Fibroblast of gingiva (primary cell): ENCODE results near the gene C1orf232.

Source experiments
- DNase-seq: peaks from one replicate; pipeline ENCODE4 v3.0.0-alpha.2; 2011; ENCODE audit warnings: low read depth

Gene C1orf232

DNA sequence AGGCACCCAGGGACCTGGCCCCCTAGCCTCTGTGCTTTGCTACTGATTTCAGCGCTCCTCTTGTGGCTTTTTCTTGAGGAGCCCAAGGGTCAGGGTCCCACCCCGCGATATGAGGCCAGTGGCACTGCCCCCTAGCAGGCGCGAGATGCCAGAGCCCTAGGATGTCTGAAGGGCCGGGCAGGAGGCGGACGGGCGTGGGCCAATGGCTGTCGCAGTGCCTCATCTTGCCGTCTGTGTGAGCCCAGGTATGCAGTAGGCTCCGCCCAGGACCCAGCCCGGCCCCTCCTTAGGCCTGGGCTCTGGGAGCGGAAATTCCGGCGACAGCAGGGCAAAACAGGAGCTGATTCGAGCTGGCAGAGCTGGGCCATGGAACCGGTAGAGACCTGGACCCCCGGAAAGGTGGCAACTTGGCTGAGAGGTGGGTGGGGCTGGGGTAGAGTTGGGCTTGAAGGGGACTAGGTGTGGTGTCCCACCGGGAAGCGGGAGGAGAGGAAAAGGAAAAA, 8.5 kb upstream of the C1orf232 start, which contains the start of gene CNKSR1:
Gene CNKSR1, plus strand, starts transcription at position 310 of the 503 bp plus-strand sequence. Its CDS starts 57 bp downstream, at position 367.
- DNase-seq = no peak

DNA sequence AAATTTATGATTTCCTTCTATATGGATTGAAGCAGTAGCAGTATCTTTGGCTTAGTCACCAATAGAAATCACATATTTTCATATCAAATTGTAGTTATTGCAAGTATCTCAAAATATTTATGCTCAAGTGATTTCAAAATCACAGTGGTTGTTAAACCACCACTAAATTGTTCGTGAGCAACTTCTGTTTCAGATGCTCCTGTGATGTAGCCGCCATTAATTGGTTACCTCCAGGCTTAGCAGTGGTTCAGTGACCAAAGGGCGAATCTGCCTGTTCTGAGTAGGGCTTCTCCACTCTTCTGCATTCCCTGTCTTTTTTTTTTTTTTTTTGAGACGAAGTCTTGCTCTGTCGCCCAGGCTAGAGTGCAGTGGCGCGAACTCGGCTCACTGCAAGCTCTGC, 6.6 kb upstream of the C1orf232 start:
- DNase-seq = no peak

DNA sequence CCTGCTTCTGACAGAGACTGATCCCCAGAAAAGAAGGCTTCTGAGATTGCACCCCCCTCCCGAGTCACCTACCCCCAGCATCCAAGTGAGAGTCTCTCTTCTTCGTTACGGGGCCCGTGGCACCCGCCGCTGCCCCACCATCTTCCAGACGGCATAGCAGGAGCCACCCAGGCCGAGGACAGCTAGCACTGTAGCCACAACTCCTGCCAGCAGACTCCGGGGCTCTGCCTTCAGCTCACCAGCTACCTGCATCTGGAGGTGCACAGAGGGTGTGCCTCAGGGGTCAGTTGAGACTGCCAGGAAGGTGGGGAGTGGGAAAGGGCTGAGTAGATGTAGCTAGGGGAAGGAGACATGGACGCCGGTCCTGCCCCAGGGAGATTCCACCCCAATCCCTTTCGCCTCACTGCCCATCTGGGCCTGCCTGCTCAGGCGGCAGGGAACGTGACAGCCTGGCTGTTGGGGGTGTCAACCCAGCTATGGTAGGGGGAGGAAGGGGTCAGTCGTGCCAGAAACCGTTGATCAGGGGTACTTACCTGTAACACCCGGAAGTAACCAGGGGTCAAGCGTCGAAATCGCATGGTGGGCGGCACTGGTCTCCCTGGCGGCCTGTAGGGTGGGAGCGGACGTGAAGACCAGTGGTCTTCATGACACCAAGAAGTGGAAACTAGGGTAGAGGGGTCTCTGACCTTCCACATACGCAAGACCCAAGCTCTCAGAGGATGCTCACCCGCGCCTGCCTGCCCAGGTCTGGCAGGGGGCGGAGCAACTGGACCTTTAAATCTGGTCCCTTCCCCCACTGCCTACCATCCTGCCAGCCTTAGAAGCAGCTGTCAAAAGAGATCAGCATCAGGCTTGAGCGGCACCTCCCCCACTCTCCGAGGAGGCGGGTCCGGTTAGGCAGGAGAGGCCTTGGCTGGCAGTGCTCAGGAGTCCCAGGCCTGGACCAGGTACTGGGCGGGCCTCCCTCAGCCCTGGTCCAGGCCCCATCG, 2.6 kb upstream of the C1orf232 start, which contains the start of gene ZNF593OS:
Gene ZNF593OS, minus strand, starts transcription at position 749 of the 989 bp plus-strand sequence. Its CDS starts 171 bp downstream, at position 578.
- no peak for DNase-seq

DNA sequence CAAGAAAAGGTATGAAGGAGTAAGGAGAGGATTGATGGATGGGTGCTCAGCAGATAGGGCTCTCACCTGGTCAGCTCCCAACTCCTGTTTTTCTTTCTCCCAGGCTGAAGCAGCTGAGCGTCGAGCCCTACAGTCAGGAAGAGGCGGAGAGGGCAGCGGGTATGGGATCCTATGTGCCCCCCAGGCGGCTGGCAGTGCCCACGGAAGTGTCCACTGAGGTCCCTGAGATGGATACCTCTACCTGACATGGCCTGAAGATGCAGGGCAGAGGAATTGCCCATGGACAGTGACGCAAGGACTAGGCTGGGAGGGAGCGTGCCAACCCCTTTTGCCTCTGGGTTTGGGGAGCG, 1.7 kb upstream of the C1orf232 start:
- DNase-seq = no peak

DNA sequence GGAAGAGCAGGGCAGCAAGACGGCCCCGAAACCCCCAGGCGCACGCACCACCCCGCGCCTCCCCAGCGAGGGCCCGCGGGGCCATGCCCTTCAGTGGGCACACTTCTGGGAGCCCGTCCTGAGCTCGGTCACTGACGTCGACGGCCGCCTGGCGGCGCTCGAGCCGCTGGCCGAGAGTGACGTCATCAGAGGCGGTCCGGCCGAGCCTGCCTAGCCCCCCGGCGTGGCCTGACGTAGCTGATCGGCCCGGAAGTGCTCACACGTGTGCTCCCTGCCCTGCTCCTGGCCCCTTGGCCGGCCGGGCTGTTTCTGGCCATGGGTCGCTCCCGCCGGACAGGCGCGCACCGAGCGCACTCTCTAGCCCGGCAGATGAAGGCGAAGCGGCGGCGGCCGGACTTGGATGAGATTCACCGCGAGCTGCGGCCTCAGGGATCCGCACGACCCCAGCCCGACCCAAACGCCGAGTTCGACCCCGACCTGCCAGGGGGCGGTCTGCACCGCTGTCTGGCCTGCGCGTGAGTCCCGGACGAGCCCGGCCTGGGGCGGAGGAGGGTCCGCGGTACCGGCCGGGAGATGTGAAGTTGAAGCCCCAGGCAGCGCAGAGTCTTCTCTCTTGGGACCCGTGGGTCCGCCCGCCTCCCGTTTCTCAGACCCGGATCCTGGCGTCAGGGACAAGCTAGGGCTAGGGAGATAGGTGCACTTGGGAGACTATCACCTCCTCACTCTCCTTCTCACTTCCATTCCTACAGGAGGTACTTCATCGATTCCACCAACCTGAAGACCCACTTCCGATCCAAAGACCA, 1.1 kb upstream of the C1orf232 start, which contains the start of gene ZNF593:
Gene ZNF593, plus strand, starts transcription at position 240 of the 803 bp plus-strand sequence. Its CDS starts 76 bp downstream, at position 316.
- DNase-seq = peak; percentile 91

DNA sequence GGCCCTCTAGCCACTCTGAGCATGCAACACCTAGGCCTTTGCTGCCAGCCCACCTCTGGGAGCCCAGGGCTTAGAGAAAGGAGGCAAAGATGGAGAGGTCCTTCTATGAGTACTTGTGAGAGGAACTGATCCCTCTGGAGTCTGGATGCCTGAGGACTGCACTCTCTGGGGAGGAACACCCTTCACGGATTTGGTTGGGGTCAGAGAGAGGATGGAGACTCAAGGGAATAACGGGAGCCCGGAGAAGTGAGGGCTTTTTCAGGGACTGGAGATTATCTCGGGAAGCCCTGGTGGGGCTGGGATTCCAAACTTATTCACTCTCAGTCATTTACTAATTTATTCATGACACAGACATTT, 413 bp upstream of the C1orf232 start:
- DNase-seq = no peak

DNA sequence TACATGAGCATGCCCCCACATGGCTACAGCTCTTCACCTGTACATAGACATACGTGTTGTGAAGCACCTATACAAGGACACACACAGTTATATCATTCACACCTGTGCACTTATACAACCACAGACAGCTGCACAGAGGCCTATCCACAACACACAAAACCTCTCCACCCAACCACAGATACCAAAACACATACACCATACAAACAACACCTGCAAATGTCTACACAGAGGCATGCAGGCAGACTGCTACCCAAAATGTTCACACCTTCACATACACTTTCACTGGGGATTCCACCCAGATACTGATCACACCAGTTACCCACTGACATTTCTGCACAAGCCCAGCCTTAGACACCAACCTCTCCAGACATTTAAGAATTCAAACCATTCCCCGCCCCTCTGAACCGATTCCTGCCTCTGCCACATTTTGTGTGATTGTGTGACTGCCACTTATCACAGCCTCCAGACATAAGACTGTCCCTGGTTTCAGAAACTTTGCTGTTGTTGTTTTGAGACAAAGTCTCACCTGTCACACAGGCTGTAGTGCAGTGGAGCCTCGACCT, 2.0 kb downstream of the C1orf232 start:
- DNase-seq = no peak

DNA sequence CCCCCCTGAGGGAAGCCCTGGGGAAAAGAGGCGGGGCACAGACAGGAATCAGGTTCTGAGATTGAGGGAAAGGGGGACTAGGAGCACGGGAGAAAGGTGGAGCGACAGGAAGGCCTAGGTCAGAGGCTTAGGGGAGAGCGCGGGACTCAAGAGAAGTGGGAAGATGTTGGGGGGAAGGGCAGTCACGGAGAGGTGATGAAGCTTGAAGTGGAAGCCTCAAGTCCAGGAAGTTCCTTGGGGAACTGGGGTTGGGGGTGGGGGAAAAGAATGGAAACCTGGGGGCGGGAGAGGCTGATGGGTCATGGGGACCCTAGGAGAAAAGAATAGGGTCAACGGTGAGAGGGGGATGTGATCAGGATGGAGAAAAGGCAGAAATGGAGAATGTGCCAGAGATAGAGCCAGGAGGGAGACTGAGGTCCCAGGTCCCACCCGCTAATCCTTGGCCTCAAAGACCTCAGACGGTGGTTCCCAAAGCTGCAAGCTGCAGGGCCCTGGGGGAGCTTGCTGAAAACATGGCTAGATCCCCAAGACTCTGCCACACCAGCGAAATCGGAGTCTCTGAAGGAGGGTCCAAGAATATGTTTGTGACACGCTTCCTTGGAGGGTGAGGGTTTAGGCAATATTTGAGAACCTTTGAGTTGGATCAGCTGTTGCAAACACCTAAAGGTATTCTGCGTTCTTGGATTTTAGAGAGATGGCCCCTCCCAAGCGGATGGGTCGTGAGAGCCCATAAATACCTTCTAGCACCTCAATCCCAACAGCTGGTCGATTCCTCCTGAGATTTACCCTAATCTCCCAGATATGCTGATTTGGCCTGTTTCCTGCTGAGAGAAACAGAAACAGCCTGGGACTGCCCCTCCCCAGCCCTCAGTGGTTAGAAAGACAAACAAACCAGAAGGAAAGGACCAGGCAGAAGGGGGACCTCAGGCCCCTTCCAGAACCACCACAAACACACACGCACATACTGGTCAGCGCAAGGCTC, 3.6 kb downstream of the C1orf232 start:
- no peak for DNase-seq

DNA sequence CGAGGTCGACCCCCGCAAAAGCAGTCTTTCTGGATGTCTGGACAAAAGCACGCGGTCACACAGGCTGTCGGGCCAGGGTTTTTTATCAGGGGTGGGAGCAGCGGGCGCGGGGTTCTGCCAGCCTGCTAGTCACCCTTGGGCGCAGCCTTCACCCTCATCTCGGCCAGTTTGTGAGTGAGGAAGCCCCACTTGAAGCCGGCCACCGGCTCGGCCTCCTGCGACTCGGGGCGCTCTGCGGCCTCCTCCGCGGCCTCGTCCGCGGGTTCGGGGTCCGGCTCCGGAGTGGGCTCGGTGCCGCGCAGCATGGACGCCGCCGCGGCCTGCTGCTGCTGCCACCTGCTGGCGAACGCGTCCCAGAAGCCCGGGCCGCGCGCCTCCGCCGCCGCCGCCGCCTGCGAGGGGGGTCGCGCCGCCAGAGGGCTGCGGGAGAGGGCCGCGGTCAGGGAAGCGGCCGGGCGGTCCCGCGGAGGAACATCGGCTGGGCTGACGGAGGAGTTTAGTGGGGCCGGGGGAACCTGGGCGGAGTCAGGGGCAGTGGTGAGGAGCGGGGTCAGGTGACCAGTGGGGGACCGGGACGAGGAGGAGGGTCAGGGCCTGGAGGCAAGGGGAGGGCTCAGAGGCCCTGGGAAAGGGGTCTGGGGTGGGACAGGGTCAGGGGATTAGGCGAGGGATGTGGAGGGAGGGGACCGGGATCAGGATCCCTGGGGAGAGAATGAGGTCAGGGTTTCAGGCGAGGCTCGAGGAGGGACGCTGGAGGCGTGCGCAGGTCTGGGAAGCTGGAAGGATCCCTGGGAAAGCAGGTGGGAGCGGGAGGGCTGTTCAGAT, 4.5 kb downstream of the C1orf232 start:
- DNase-seq = no peak

DNA sequence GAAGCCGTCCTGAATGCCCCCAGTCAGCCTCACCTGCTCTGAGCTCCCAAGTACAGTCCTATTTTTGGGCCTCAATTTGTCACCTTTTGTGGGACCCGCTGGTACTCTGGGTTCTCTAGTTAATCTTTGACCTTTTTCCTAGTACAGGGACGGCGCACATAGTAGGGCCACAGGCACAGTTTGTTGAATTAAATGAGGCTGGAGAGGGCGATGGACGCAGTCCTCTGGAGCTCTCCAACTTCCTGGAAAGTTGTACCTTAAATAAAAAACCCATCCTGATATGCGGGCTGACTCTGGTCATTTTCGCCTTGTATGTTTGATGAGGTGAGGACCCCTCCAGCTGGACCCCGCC, 5.1 kb downstream of the C1orf232 start:
- DNase-seq = no peak

DNA sequence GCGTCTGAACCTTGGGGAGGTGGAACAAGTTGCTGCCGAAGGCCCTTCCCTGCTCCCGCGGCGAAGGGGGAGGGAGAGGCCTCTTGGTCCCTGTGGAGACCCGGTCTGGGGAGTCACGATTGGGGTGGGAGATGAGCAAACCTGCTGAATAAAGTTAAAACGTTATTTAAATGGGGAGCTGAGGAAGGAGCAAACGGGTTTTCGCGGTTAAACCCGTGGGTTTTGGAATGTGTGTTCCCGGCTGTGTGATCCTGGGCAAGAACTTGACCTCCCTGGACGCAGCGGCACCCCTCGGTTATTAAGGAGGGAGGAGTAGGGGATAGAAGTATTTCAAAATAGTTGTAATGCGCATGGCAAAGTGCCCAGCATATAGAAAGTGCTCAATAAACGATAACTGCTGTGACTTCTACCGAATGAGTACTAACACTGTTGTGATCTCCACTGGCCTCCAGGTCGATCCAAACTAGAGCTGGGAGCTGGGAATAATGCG, 6.5 kb downstream of the C1orf232 start:
- no peak for DNase-seq

DNA sequence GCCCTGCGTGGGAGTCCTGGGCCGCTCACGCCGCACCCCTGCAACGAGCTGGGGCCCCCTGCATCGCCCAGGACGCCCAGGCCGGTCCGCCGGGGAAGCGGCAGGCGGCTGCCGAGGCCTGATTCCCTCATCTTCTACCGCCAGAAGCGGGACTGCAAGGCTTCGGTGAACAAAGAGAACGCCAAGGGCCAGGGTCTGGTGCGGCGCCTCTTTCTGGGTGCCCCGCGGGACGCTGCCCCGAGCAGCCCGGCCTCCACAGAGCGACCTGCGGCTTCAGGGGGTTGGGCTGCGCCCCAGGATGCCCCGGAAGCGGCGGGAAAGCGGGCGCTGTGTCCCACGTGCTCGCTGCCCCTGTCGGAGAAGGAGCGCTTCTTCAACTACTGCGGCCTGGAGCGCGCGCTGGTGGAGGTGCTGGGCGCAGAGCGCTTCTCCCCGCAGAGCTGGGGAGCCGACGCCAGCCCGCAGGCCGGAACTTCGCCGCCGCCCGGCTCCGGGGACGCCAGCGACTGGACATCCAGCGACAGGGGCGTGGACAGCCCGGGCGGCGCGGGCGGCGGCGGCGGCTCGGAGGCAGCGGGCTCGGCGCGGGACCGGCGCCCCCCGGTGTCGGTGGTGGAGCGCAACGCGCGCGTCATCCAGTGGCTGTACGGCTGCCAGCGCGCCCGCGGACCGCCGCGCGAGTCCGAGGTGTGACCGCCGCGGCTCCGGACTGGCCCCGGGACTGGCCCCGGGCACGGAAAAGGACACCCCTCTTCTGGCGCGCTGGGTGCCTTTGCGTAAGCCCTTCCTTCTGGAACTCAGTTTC, 7.1 kb downstream of the C1orf232 start:
- DNase-seq = peak; percentile 42

DNA sequence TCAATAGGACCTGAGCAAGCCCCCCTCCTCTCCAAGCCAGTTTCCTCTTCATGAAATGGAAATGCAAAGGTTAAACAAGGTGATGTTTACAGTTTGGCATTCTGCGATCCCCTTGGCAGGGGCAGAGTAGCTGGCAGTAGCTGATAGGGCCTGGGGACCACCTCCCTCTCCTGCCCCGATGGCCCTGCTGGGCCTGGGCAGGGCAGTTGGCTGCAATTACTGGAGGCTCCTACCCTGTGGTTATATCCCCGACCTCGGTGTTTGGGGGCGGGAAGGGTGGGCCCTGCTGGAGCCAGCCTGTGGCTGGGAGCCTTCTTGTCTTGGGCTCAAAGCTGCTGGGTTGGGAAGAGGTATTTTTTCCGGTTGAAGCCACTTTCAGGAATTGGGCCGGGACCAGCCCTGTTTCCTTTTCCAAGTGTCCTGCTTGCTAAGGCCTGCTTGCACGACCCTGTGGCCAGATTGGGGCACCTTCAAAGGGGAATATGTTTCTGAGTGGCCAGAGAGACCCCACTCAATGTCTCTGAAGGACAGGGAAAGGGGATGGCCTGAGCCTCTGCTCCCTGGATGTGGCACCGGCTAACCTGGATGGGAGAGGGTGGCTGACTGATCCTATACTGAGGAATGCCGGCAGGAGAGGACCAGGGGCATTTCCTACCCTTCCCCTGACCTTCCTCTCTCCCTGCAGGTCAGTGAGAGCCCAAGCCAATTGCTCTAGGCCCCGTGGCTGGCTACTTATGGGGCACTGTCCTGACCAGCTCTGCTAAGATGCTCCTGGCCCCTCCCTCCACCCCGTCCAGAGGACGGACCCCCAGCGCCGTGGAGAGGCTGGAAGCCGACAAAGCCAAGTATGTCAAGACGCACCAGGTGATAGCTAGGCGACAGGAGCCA, 8.0 kb downstream of the C1orf232 start:
- DNase-seq = no peak

DNA sequence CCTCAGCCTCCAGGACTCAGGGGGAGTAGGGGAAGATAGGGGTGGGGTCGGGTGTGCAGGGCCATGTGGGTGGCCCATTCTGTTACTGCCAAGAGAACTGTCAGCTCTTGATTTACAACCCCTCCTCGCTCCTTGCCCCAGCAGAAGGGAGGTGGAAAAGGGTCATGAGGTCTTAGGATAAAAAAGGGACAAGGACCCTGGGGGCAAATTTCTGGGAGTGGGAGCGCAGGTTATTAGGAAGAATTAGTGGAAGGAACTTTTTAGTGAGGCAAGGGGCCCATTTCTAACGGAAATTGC, 9.1 kb downstream of the C1orf232 start:
- no peak for DNase-seq

DNA sequence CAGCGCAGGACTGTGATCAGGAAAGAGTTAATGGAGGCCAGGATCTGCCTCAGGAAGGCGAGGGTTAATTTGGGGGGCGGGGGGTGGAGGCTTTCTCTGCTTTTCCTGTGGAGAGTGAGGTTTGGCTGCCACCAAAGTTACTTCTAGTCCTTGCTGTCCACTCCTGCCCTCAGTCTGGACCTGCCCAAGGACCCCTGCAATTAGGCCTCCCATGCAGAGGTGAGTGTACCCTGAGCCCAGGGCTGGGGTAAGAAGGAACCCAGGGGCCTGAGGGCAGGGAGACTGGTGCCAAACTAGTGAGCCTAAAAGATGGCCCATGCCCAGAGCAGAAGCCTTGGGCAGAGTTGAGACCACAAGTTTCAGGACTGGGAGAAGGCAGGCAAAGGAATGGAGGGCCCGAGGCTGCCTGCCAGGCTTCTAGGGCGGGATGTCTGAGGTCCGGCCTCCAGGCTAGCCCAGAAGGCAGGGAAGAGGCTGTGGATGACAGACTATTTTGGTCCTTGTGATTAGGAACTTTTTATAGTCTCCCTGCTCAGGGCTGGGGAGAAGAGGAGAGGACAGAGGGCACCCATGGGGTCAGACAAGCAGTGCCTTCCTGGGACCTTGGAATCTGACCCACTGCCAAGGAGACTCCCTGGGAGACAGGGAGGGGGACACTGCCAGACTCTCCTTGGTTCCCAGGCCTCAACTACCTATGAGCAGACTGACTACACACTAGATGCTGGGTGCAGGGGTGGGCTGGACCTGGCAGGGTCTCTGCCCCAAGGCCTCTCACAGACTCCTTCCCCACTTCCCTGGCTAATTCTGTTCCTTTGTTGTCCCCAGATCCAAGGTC, 9.6 kb downstream of the C1orf232 start, which contains the start of gene FAM110D:
Gene FAM110D, plus strand, starts transcription at position 172 of the 835 bp plus-strand sequence. CDS start 2,213 bp downstream, outside the sequence.
- DNase-seq = no peak

DNA sequence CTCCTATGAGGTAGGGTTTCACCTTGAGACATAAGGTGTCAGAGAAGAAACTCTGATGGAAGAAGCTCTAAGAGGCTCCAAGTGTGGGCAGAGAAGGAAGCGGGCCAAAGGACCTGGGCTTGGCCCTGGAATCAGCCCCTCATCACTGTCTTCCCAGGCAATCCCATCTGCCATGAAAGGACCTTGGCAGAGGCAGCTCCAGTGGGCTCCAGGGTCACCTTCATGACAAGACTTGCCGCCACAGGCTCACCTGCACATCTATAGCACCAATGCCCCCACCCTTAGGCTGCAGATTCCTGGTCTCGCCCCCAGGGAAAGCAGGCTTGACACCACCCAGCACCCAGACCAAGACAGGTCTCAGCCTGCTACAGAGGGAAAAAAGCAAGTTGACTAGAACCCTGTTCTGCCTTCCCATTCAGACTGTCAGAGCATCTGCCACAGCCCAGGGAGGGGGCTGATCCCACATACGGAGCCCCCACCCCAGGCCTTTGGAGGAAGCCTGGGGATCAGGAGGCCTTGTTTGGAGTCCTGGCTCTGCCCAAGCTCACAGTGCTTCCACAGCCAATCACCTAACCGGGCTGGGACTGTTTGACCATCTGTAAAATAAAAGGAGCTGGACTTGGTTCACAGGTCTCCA, 10.4 kb downstream of the C1orf232 start:
- DNase-seq = no peak
